Ascending aorta (tissue), 2 donors: ENCODE measurements around the gene ZNRF4. TPM values are rescaled to one million over a fixed set of nuclear protein-coding genes. Genes with fewer than 3 reads are reported as not detected.

Experiments
- DNase-seq, 2 donors: peaks; one replicate each; pipeline ENCODE4 v3.0.0-alpha.2; 2019; ENCODE audit warnings: low spot score in 2 of 2
- H3K27ac ChIP-seq, 2 donors: fragments of 200-600 bp; sonication (generic); one replicate each; pipeline ENCODE4 v1.5.1; 2016 to 2017; ENCODE audit warnings: mild to moderate bottlenecking in 1 of 2
- H3K27me3 ChIP-seq: fragments of 200-600 bp; sonication (generic); one replicate; pipeline ENCODE4 v1.5.1; 2017
- H3K36me3 ChIP-seq, 2 donors: fragments of 200-600 bp; sonication (generic); one replicate each; pipeline ENCODE4 v1.5.1; 2016
- H3K4me1 ChIP-seq, 2 donors: fragments of 200-600 bp; sonication (generic); one replicate each; pipeline ENCODE4 v1.5.1; 2016 to 2017; ENCODE audit warnings: mild to moderate bottlenecking in 1 of 2
- H3K4me3 ChIP-seq, 2 donors: fragments of 200-600 bp; sonication (generic); one replicate each; pipeline ENCODE4 v1.5.1; 2016 to 2017; ENCODE audit warnings: mild to moderate bottlenecking in 1 of 2
- H3K9me3 ChIP-seq, 2 donors: fragments of 200-600 bp; sonication (generic); one replicate each; pipeline ENCODE4 v1.5.1; 2016
- intact Hi-C: fragments of 100-400 bp; cut with DNase I; formaldehyde crosslinking; loops from one replicate; pipeline ENCODE4 v1.15.1; 2023
- total RNA-seq: library from RNA; depleted of rRNA; stranded (reverse); fragments of >200 nt; gene quantifications from one replicate; pipeline ENCODE4 v1.1.0, GENCODE V29; 2016
- TF ChIP-seq, protein P1 (sequence below), 3 experiments: fragments of 200-600 bp in 2 of 3; fragments of 450-650 bp in 1 of 3; sonication (generic) in 2 of 3; IDR thresholded peaks; one replicate each; pipeline ENCODE4 v1.5.1; 2016 to 2019; ENCODE audit warnings: antibody characterized with exemption in 3 of 3, mild to moderate bottlenecking in 1 of 3, moderate library complexity in 1 of 3

ZNRF4 gene
- total RNA-seq, 1 donor from 2014 or later = not detected

DNA sequence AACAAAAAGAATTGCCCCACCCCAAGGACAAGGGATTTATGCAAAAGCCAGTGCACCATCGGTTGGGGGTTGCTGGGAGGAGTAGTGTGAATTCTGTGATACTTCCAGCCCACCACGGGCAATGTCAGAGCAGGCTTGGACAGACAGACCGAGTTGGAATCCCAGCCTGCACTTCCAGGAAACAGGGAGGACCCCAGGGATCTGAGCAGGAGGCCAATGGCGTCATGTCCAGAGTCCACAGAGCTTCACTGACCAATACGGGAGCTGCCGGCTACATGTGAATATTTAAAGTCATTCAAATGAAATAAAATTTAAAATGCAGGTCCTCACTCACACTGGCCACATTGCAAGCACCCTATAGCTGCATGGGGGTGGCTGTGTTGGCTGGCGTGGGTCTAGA, 10.9 kb downstream of the ZNRF4 start:
- Histone ChIP-seq H3K27ac (no peak overlapping the region), H3K4me1 (no peaks in the 10 kb centered on the region), H3K4me3 (no peak overlapping the region), H3K36me3 (no peaks in the 10 kb centered on the region), H3K27me3 (no peaks in the 10 kb centered on the region), H3K9me3 (no peaks in the 10 kb centered on the region)
- intact Hi-C loops = no loop called here
- TF ChIP-seq, protein P1, sequence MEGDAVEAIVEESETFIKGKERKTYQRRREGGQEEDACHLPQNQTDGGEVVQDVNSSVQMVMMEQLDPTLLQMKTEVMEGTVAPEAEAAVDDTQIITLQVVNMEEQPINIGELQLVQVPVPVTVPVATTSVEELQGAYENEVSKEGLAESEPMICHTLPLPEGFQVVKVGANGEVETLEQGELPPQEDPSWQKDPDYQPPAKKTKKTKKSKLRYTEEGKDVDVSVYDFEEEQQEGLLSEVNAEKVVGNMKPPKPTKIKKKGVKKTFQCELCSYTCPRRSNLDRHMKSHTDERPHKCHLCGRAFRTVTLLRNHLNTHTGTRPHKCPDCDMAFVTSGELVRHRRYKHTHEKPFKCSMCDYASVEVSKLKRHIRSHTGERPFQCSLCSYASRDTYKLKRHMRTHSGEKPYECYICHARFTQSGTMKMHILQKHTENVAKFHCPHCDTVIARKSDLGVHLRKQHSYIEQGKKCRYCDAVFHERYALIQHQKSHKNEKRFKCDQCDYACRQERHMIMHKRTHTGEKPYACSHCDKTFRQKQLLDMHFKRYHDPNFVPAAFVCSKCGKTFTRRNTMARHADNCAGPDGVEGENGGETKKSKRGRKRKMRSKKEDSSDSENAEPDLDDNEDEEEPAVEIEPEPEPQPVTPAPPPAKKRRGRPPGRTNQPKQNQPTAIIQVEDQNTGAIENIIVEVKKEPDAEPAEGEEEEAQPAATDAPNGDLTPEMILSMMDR (IDR thresholded peaks at IDR 0.05) = no peak
- no peak for DNase-seq

GRCh38 chr19:5466814-5467291, 11.6 kb downstream of the ZNRF4 start:
- intact Hi-C loops = no loop called here

DNA sequence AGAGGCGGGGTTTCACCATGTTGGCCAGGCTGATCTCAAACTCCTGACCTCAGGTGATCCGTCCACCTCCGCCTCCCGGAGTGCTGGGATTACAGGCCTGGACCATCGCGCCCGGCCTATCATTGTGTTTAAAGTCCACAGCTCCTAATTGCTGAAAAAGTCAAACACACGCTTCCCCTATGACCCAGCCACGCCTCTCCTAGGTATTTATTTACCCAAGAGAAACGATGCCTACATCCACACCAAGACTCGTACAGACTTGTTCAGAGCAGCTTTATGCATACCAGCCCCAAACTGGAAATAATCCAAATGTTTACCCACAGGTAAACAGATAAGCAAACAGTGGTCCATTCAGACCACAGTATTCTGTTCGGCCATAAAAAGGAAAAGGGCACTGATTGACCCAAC, 15.1 kb downstream of the ZNRF4 start:
- no peak overlapping the region for H3K27ac ChIP-seq
- H3K27me3 ChIP-seq = no peaks in the 10 kb centered on the region
- H3K4me3 ChIP-seq = no peak overlapping the region
- H3K36me3 ChIP-seq = no peaks in the 10 kb centered on the region
- no peaks in the 10 kb centered on the region for H3K4me1 ChIP-seq
- TF ChIP-seq, protein P1 (IDR thresholded peaks at IDR 0.05) = no peak
- intact Hi-C loops = no loop called here
- DNase-seq = no peak
- H3K9me3 ChIP-seq = no peaks in the 10 kb centered on the region

More at GRCh38 chr19:5466814-5467291, 11.6 kb downstream of the ZNRF4 start:
- H3K4me3 ChIP-seq = no peak overlapping the region
- no peak overlapping the region for H3K27ac ChIP-seq
- no peaks in the 10 kb centered on the region for H3K36me3 ChIP-seq
- H3K9me3 ChIP-seq = no peaks in the 10 kb centered on the region
- no peaks in the 10 kb centered on the region for H3K27me3 ChIP-seq
- DNase-seq = no peak
- H3K4me1 ChIP-seq = no peaks in the 10 kb centered on the region
- TF ChIP-seq, protein P1 (IDR thresholded peaks at IDR 0.05) = no peak

DNA sequence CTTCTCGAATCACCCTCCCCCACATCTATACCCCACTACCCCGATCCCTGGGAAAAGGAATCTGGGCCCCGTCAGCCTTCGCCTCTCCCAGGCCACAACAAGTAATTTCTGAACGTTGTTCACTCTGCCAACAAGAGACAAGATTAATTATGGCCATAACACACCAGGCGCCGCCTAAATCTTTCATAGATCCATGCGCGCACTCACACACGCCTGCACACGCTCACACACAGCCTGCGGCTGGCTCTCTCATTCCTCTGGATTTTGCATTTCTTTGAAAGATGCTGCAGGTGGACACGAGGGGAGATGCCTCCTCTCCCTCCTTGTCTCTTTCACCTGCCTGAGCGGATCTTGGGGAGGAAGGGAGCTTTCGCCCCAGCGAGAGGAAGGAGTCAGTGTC, 17.1 kb downstream of the ZNRF4 start:
- no peak for DNase-seq
- no peaks in the 10 kb centered on the region for H3K27me3 ChIP-seq
- no peaks in the 10 kb centered on the region for H3K4me1 ChIP-seq

GRCh38 chr19:5473646-5474045, 18.4 kb downstream of the ZNRF4 start:
- no peak overlapping the region for H3K27ac ChIP-seq
- H3K27me3 ChIP-seq = no peaks in the 10 kb centered on the region
- TF ChIP-seq, protein P1 (IDR thresholded peaks at IDR 0.05) = no peak
- no peak for DNase-seq
- H3K4me3 ChIP-seq = no peak overlapping the region
- H3K36me3 ChIP-seq = no peaks in the 10 kb centered on the region
- intact Hi-C loops = no loop called here
- H3K9me3 ChIP-seq = no peaks in the 10 kb centered on the region
- H3K4me1 ChIP-seq = no peaks in the 10 kb centered on the region

More for the DNA sequence above, 17.1 kb downstream of the ZNRF4 start:
- intact Hi-C loops = no loop called here
- TF ChIP-seq, protein P1 (IDR thresholded peaks at IDR 0.05) = no peak
- H3K4me3 ChIP-seq = no peak overlapping the region
- H3K9me3 ChIP-seq = no peaks in the 10 kb centered on the region
- H3K27ac ChIP-seq = no peak overlapping the region
- H3K36me3 ChIP-seq = no peaks in the 10 kb centered on the region
